ENCODE measurements around the gene EZR.

- TF ChIP-seq POLR2A (IDR thresholded peaks at IDR 0.05) (no peak), CTCF (IDR thresholded peaks at IDR 0.05) (no peak)
Observed at GRCh38 chr6:158774717-158775449, 44.3 kb downstream of the EZR start.
